WTC11 (cell line): Measurements from ENCODE around the gene STRADB. TPM values are rescaled to one million over a fixed set of nuclear protein-coding genes. Genes with fewer than 3 reads are reported as not detected.
"Not testable (repeated sequence)": the region's sequence is repeated elsewhere in the genome, so short reads cannot be mapped to it uniquely, and the experiment has no call there.

Experiments used
- ATAC-seq: fragments of 200-7000 bp; cut with Tn5 transposase; 2 replicates; pipeline ENCODE4 v1.10.0; 2021; ENCODE audit warnings: mild to moderate bottlenecking, moderate library complexity
- CTCF ChIA-PET: fragments of 300-600 bp; sonication (Branson Sonifier 250); formaldehyde crosslinking; loops from one replicate; lab custom pipeline; 2021; ENCODE audit warnings: antibody characterized with exemption; lab: Charles Lee
- POLR2A ChIA-PET: fragments of 350-600 bp; sonication (Branson Sonifier 250); formaldehyde crosslinking; loops from one replicate; lab custom pipeline; 2021; ENCODE audit warnings: antibody characterized with exemption; lab: Charles Lee
- DNase-seq: peaks from one replicate; pipeline ENCODE4 v3.0.0; 2021; ENCODE audit warnings: low spot score
- H3K27ac Mint-ChIP-seq: 2 replicates; pipeline ENCODE4 v1.8.0; 2021; ENCODE audit warnings: mixed read lengths
- H3K27me3 Mint-ChIP-seq: 2 replicates; pipeline ENCODE4 v1.8.0; 2021; ENCODE audit warnings: low read depth, mild to moderate bottlenecking, moderate library complexity, mixed read lengths
- H3K36me3 Mint-ChIP-seq: 2 replicates; pipeline ENCODE4 v1.8.0; 2021; ENCODE audit warnings: mixed read lengths
- H3K4me1 Mint-ChIP-seq: 2 replicates; pipeline ENCODE4 v1.8.0; 2022; ENCODE audit warnings: mixed read lengths
- H3K4me3 Mint-ChIP-seq: 2 replicates; pipeline ENCODE4 v1.8.0; 2021; ENCODE audit warnings: mild to moderate bottlenecking, moderate library complexity, mixed read lengths
- H3K9me3 Mint-ChIP-seq: 2 replicates; pipeline ENCODE4 v1.8.0; 2021; ENCODE audit warnings: mixed read lengths
- CREB1 ChIP-seq: sonication (generic); formaldehyde crosslinking; IDR thresholded peaks from 2 replicates; pipeline ENCODE4 v1.8.0; 2023; ENCODE audit warnings: mild to moderate bottlenecking, missing genetic modification reagents
- EMX1 ChIP-seq: fragments of 250-450 bp; sonication (Bioruptor Pico); IDR thresholded peaks from 2 replicates; pipeline ENCODE4 v1.8.0; 2021; ENCODE audit warnings: mild to moderate bottlenecking
- ESRRA ChIP-seq: sonication (generic); formaldehyde crosslinking; IDR thresholded peaks from 2 replicates; pipeline ENCODE4 v1.8.1; 2022; ENCODE audit warnings: mild to moderate bottlenecking, missing genetic modification reagents, borderline replicate concordance
- FOXK1 ChIP-seq: sonication (generic); formaldehyde crosslinking; IDR thresholded peaks from 2 replicates; pipeline ENCODE4 v1.8.0; 2022; ENCODE audit warnings: mild to moderate bottlenecking, moderate library complexity, missing genetic modification reagents
- GRHL2 ChIP-seq: fragments of 250-450 bp; sonication (Bioruptor Pico); IDR thresholded peaks from 2 replicates; pipeline ENCODE4 v1.8.0; 2022; ENCODE audit warnings: mild to moderate bottlenecking, moderate library complexity; ENCODE audit not compliant: insufficient replicate concordance, severe bottlenecking
- JAZF1 ChIP-seq: fragments of 250-450 bp; sonication (Bioruptor Pico); IDR thresholded peaks from 2 replicates; pipeline ENCODE4 v1.9.0; 2021; ENCODE audit warnings: moderate library complexity, mild to moderate bottlenecking, inconsistent platforms
- NFATC4 ChIP-seq: fragments of 250-450 bp; sonication (Bioruptor Pico); IDR thresholded peaks from 2 replicates; pipeline ENCODE4 v1.9.0; 2021; ENCODE audit warnings: mild to moderate bottlenecking
- RORB ChIP-seq: fragments of 250-450 bp; sonication (Bioruptor Pico); IDR thresholded peaks from 2 replicates; pipeline ENCODE4 v1.9.0; 2021; ENCODE audit warnings: mild to moderate bottlenecking
- SMAD4 ChIP-seq: sonication (generic); formaldehyde crosslinking; IDR thresholded peaks from 2 replicates; pipeline ENCODE4 v1.8.0; 2022; ENCODE audit warnings: mild to moderate bottlenecking, missing genetic modification reagents
- SP1 ChIP-seq: sonication (generic); formaldehyde crosslinking; conservative IDR thresholded peaks from 2 replicates; pipeline ENCODE4 v1.8.1; 2022; ENCODE audit warnings: missing genetic modification reagents
- TEAD1 ChIP-seq: sonication (generic); formaldehyde crosslinking; IDR thresholded peaks from 2 replicates; pipeline ENCODE4 v1.8.0; 2022; ENCODE audit warnings: mild to moderate bottlenecking, missing genetic modification reagents
- ZNF263 ChIP-seq: sonication (generic); formaldehyde crosslinking; IDR thresholded peaks from 2 replicates; pipeline ENCODE4 v1.8.1; 2022; ENCODE audit warnings: low read depth, mild to moderate bottlenecking, moderate library complexity, missing genetic modification reagents
- total RNA-seq: library from RNA; stranded (reverse); gene quantifications from 3 replicates; pipeline ENCODE4 v1.2.3, GENCODE V29; 2021
- TF ChIP-seq, protein P1 (sequence below): sonication (generic); formaldehyde crosslinking; IDR thresholded peaks from 2 replicates; pipeline ENCODE4 v1.8.1; 2023; ENCODE audit warnings: mild to moderate bottlenecking, missing genetic modification reagents, borderline replicate concordance
- TF ChIP-seq, protein P2 (sequence below): sonication (generic); formaldehyde crosslinking; IDR thresholded peaks from 2 replicates; pipeline ENCODE4 v1.8.0; 2022; ENCODE audit warnings: mild to moderate bottlenecking, missing genetic modification reagents
- TF ChIP-seq, protein P3 (sequence below): fragments of 250-450 bp; sonication (Bioruptor Pico); IDR thresholded peaks from 2 replicates; pipeline ENCODE4 v1.9.0; 2021; ENCODE audit warnings: mild to moderate bottlenecking
- TF ChIP-seq, protein P4 (sequence below): sonication (generic); formaldehyde crosslinking; IDR thresholded peaks from 2 replicates; pipeline ENCODE4 v1.8.0; 2022; ENCODE audit warnings: mild to moderate bottlenecking, missing genetic modification reagents
- TF ChIP-seq, protein P5 (sequence below): sonication (generic); formaldehyde crosslinking; IDR thresholded peaks from 2 replicates; pipeline ENCODE4 v1.8.1; 2023; ENCODE audit warnings: mild to moderate bottlenecking, missing genetic modification reagents
- TF ChIP-seq, protein P6 (sequence below): sonication (generic); formaldehyde crosslinking; IDR thresholded peaks from 2 replicates; pipeline ENCODE4 v1.8.0; 2022; ENCODE audit warnings: mild to moderate bottlenecking, missing genetic modification reagents

STRADB gene
- total RNA-seq, 1 experiment from 2014 or later, result 36.7 TPM

DNA sequence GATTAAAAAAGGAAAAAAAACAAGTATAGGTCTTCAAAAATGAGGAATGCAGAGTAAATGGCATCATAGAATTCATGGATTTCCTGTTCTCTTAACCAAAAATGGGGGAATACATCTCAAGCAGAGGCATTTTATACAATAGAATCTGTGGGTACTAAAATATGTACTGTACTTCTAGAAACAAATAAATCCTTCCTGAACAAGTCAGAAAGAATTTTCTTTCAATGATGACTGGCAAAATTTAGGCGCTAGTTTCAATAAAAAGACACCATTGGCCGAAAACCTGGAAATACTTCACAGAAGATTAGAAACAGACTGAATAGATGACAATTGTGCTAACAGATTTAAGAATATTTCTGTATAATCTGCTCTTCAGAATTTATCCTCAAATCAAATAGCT, 15.4 kb upstream of the STRADB start:
- ATAC-seq (no peak), DNase-seq (no peak)
- ChIA-PET POLR2A (no interaction called here), CTCF (interaction anchor here (1.4 kb wide), 1 partner anchor 204 kb away, joined by 3 read pairs; no protein-coding TSS in a partner anchor)
- Mint-ChIP-seq H3K4me3 (no peak overlapping the region), H3K36me3 (peaks cover 6% of the 10 kb centered on the region), H3K4me1 (peaks cover 23% of the 10 kb centered on the region), H3K9me3 (peaks cover 9% of the 10 kb centered on the region), H3K27ac (no peak overlapping the region), H3K27me3 (no peaks in the 10 kb centered on the region)
- no peak for TF ChIP-seq ZNF263 (CRISPR knock-in tag)
- TF ChIP-seq NFATC4 (CRISPR knock-in tag), result no peak
- TF ChIP-seq ESRRA (CRISPR knock-in tag), result no peak
- TF ChIP-seq RORB (CRISPR knock-in tag), result no peak
- TF ChIP-seq, protein P1, sequence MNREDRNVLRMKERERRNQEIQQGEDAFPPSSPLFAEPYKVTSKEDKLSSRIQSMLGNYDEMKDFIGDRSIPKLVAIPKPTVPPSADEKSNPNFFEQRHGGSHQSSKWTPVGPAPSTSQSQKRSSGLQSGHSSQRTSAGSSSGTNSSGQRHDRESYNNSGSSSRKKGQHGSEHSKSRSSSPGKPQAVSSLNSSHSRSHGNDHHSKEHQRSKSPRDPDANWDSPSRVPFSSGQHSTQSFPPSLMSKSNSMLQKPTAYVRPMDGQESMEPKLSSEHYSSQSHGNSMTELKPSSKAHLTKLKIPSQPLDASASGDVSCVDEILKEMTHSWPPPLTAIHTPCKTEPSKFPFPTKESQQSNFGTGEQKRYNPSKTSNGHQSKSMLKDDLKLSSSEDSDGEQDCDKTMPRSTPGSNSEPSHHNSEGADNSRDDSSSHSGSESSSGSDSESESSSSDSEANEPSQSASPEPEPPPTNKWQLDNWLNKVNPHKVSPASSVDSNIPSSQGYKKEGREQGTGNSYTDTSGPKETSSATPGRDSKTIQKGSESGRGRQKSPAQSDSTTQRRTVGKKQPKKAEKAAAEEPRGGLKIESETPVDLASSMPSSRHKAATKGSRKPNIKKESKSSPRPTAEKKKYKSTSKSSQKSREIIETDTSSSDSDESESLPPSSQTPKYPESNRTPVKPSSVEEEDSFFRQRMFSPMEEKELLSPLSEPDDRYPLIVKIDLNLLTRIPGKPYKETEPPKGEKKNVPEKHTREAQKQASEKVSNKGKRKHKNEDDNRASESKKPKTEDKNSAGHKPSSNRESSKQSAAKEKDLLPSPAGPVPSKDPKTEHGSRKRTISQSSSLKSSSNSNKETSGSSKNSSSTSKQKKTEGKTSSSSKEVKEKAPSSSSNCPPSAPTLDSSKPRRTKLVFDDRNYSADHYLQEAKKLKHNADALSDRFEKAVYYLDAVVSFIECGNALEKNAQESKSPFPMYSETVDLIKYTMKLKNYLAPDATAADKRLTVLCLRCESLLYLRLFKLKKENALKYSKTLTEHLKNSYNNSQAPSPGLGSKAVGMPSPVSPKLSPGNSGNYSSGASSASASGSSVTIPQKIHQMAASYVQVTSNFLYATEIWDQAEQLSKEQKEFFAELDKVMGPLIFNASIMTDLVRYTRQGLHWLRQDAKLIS (CRISPR knock-in tag), result no peak
- TF ChIP-seq FOXK1 (CRISPR knock-in tag), result no peak
- TF ChIP-seq JAZF1 (CRISPR knock-in tag), result no peak
- TF ChIP-seq, protein P2, sequence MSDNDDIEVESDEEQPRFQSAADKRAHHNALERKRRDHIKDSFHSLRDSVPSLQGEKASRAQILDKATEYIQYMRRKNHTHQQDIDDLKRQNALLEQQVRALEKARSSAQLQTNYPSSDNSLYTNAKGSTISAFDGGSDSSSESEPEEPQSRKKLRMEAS (CRISPR knock-in tag), result no peak
- TF ChIP-seq SP1 (CRISPR knock-in tag), result no peak
- no peak for TF ChIP-seq GRHL2 (CRISPR knock-in tag)
- TF ChIP-seq, protein P3, sequence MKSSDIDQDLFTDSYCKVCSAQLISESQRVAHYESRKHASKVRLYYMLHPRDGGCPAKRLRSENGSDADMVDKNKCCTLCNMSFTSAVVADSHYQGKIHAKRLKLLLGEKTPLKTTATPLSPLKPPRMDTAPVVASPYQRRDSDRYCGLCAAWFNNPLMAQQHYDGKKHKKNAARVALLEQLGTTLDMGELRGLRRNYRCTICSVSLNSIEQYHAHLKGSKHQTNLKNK (CRISPR knock-in tag), result no peak
- TF ChIP-seq EMX1 (CRISPR knock-in tag), result no peak
- TF ChIP-seq SMAD4 (CRISPR knock-in tag), result no peak
- TF ChIP-seq, protein P4, sequence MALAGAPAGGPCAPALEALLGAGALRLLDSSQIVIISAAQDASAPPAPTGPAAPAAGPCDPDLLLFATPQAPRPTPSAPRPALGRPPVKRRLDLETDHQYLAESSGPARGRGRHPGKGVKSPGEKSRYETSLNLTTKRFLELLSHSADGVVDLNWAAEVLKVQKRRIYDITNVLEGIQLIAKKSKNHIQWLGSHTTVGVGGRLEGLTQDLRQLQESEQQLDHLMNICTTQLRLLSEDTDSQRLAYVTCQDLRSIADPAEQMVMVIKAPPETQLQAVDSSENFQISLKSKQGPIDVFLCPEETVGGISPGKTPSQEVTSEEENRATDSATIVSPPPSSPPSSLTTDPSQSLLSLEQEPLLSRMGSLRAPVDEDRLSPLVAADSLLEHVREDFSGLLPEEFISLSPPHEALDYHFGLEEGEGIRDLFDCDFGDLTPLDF, result no peak
- TF ChIP-seq, protein P5, sequence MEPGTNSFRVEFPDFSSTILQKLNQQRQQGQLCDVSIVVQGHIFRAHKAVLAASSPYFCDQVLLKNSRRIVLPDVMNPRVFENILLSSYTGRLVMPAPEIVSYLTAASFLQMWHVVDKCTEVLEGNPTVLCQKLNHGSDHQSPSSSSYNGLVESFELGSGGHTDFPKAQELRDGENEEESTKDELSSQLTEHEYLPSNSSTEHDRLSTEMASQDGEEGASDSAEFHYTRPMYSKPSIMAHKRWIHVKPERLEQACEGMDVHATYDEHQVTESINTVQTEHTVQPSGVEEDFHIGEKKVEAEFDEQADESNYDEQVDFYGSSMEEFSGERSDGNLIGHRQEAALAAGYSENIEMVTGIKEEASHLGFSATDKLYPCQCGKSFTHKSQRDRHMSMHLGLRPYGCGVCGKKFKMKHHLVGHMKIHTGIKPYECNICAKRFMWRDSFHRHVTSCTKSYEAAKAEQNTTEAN, result no peak
- no peak for TF ChIP-seq TEAD1 (CRISPR knock-in tag)
- TF ChIP-seq, protein P6, sequence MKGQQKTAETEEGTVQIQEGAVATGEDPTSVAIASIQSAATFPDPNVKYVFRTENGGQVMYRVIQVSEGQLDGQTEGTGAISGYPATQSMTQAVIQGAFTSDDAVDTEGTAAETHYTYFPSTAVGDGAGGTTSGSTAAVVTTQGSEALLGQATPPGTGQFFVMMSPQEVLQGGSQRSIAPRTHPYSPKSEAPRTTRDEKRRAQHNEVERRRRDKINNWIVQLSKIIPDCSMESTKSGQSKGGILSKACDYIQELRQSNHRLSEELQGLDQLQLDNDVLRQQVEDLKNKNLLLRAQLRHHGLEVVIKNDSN (CRISPR knock-in tag), result no peak
- TF ChIP-seq CREB1 (CRISPR knock-in tag), result no peak

DNA sequence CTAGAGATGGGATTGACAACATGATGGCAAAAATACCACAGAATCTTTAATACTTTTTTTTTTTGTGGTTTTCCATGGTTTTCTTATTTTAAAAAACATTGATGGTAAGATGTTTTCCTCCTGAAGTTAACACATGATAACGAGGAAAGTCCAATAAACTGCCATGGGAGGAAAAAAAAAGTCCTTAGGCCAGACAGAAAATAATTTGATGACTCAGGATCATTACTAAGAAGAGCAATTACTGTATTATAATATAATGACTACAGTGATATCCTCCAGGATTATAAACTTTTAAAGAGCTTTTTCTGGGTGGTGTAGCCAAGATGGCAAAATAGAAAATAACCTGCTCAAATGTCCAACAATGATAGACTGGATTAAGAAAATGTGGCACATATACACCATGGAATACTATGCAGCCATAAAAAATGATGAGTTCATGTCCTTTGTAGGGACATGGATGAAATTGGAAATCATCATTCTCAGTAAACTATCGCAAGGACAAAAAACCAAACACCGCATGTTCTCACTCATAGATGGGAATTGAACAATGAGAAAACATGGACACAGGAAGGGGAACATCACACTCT, 12.1 kb upstream of the STRADB start:
- H3K27ac Mint-ChIP-seq, DNase-seq, H3K9me3 Mint-ChIP-seq, ATAC-seq, H3K27me3 Mint-ChIP-seq, CTCF ChIA-PET, H3K4me3 Mint-ChIP-seq, H3K36me3 Mint-ChIP-seq, POLR2A ChIA-PET: not testable (repeated sequence)
- H3K4me1 Mint-ChIP-seq, result peaks cover 11% of the 10 kb centered on the region; the same call in 1 of the 2 replicates
